Measurements from ENCODE around the gene WBP2NL. TPM values are rescaled to one million over a fixed set of nuclear protein-coding genes. Genes with fewer than 3 reads are reported as not detected.
"Not testable (repeated sequence)": the region's sequence is repeated elsewhere in the genome, so short reads cannot be mapped to it uniquely, and the experiment has no call there.

Gene WBP2NL
- total RNA-seq = 2.8 TPM

- DNase-seq = peak; percentile 77
These were observed at the start of gene WBP2NL for GRCh38 chr22:41998361-41999261. WBP2NL (plus strand) TSS chr22:41998788; CDS start chr22:41998819, 31 bp downstream.

- DNase-seq = not testable (repeated sequence)
These were observed 49.7 kb upstream of the WBP2NL start for GRCh38 chr22:41948928-41949296.

GRCh38 chr22:41949297-41949965 is 49.2 kb upstream of the WBP2NL start:
- no peak for DNase-seq

DNA sequence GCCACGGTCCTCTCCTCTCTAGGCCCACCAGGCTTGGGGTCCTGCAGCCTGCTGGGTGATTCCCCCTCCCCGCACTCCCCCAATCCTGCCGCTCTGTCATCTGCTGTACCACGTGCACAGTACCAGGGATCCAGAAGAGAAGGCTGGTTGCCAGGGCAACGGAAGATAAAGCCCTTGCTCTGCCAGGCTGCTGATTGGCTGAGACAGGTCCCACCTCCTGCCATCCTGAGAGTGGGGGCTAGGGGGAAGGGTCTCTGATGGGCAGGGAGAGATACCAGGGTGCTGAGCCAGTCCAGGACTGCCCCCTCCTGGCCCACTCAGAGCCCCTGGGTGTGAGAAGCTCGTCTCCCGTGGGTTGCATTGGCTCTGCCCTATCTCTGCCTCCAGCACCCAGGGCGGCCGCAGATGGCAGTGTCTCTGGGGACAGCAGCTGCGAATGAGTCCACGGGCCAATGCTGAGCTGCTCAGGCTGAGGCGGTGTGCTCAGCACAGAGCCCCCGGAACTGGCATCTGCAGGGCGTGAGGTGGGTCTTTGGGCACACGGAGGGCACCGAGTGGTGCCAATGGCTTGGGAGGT is 46.6 kb upstream of the WBP2NL start, which contains the start of gene SMIM45:
Gene SMIM45 (plus strand): TSS at position 253 of the 577 bp plus-strand sequence.
- peak; percentile 42 for DNase-seq

GRCh38 chr22:41952713-41953112 is 45.9 kb upstream of the WBP2NL start:
- DNase-seq = no peak

DNA sequence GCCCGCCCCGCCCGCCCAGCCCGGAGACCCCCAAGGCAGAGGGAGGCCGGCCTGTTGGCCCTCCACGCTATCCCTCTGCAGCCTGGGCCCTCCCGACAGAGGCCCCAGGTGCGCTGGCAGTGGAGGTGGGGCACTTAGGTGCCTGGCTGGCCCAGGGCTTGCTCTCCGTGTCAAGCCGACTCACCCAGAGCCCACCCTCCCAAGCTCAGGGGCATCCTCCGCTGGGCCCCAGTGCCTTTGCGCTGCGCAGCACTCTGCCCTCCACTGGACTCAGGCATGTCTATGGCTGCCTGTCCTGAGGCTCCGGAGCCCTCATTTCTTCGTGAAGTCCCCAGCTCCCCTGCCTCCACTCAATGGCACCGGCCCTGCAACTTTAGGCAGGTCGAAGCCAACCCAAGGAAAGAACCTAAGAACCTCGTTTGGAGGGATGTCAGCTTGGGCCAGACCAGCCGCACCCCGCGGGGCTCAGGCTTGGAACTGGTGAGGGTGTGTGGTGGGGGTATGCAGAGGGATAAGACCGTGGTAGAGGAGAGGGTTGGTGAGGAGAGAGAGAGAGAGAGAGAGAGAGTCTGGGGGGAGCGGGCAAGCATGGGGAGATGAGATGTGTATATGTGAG is 40.5 kb upstream of the WBP2NL start:
- DNase-seq = no peak

GRCh38 chr22:41963453-41964111 is 35.0 kb upstream of the WBP2NL start:
- DNase-seq = peak; percentile 37

GRCh38 chr22:41964112-41964491 is 34.5 kb upstream of the WBP2NL start:
- DNase-seq = no peak

GRCh38 chr22:41966225-41966606 is 32.4 kb upstream of the WBP2NL start:
- no peak for DNase-seq

DNA sequence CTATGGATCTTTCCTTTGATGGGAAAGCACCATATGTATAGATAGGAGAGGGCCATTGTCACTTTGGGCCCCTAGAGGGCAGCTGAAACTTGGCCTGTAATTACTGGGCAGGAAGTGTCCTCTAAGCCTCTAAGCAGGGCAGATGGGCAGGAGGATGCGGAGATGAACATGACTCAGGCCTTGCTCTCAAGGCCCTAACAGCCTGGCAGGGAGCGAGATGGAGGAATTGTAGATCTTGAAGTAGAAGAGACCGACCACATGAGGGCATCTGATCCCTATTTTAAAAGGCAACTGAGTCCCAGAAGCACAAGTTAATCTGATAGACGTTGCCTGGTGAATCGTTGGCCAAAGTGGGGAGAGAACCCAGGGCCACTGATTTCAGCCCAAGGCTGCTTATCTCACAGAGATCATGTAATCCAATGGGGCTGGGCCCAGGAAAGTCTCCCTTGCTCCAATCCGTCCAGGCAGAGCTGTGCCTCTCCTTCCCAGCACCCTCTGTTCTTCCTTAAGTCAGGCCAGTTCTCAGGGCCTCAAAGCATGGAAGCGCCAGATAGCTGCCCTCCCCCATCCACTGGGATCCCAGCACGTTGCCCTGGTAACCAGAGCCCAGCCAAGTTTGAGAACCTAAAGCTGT is 31.9 kb upstream of the WBP2NL start:
- peak; percentile 53 for DNase-seq

DNA sequence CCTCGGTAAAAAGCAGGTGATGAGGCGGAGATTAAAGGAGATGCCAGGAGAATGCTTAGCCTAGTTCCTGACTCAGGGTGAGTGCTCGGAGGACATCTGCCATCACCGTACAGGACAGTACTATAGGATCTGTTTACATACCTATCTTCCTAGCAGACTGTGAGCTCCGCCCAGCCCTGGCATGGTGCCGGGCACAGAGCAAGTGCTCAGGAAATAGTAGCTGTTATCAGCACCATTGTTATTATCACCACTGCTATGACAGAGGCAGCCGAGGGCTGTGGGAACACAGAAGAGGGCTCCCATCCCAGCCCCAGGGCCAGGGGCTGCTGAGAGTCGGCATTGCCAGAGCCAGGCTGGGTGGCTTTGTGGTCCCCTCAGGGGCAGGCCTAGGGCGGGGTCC is 30.0 kb upstream of the WBP2NL start:
- no peak for DNase-seq

DNA sequence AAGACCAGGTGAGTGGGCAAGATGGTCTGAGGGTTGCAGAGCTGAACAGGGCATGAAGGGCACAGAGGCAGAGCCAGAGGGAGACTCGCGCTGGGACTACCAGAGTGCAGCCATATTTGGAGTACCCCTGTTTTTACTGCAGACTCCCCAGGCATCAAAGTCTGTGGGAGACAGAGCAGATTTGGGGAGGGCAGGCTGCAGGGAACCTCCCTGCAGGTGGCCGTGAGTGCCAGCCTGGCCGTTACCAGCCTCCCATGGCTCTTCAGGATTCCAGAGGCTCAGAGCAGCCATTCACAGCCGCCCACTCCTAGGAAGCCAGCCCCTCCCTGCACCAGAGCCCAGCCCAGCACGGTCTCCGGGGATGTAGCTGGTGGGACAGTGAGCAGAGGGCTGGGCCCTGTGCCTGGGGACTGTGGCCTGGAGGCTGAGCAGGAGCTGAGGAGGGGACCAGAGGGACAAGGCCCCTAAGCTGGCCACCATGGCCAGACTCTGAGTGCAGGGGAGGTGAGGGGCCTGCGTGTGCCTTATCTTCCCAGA is 29.4 kb upstream of the WBP2NL start, which contains the start of gene SEPTIN3:
Gene SEPTIN3 (plus strand): TSS at position 334 of the 537 bp plus-strand sequence. CDS start 2,050 bp downstream, outside the sequence.
- no peak for DNase-seq

GRCh38 chr22:41970601-41971000 is 28.0 kb upstream of the WBP2NL start:
- no peak for DNase-seq

- DNase-seq = no peak
These were observed 27.2 kb upstream of the WBP2NL start for GRCh38 chr22:41971431-41971830.

- DNase-seq = no peak
These were observed 23.8 kb upstream of the WBP2NL start for GRCh38 chr22:41974691-41975290.

DNA sequence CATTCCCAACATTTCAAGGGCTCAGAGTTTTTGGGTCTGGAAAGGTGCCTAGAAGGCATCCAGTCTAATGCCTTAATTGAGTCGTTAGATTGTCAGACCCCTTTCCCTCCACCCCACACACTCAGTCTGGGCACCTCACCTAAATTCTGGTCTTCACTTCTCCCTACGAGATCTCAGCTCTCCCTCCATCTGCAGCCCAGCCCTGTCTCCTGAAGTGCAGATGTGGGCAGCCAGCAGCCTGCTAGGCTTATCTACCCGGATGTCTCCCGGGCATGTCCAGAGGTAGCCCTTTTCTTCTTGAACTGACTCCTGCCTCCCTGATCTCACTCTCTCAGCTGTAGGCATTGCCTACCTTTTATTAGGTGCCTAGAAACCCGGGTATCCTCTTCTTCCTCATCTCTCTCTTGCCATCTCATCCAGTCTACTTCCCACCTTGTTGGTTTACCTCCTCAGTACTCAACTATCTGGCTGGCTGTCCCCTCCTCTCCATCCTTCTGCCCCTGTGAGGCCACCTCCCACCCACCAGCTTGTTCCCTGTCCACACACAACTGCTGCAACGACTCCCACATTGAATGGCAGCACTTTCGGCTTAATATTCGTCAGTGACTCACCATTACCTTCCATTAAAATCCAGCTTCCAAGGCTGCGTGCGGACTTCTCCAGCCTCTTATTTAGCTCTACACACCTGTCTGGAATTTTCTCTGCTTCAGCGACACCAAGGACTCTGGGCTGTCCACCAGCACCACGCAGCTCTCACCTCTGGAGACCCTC is 23.1 kb upstream of the WBP2NL start:
- no peak for DNase-seq

GRCh38 chr22:41976070-41976901 is 22.3 kb upstream of the WBP2NL start:
- peak; percentile 34 for DNase-seq

- no peak for DNase-seq
These were observed 21.5 kb upstream of the WBP2NL start for GRCh38 chr22:41976961-41977566.

- no peak for DNase-seq
These were observed 19.9 kb upstream of the WBP2NL start for GRCh38 chr22:41978732-41979131.
